Tibial artery (tissue), 4 donors: ENCODE results near the gene PON3.
A peak's percentile ranks its signal among the peaks of the same experiment; 100 is the strongest.

ENCODE experiments used
- DNase-seq, 2 donors: peaks; one replicate each; pipeline ENCODE4 v3.0.0-alpha.2; 2019
- H3K27ac ChIP-seq, 2 donors: fragments of 200-600 bp; sonication (generic) in 1 of 2; 1 replicate in 1 of 2; 2 replicates in 1 of 2; pipeline ENCODE4 v1.5.1; 2018 to 2019; ENCODE audit warnings: mild to moderate bottlenecking in 1 of 2
- H3K27me3 ChIP-seq, 2 donors: fragments of 200-600 bp; sonication (generic) in 1 of 2; one replicate each; pipeline versions ENCODE4 v1.5.1 to v1.6.0; 2016 to 2019
- H3K36me3 ChIP-seq, 3 donors: fragments of 200-600 bp; sonication (generic) in 2 of 3; one replicate each; pipeline ENCODE4 v1.5.1; 2016 to 2019; ENCODE audit warnings: mild to moderate bottlenecking in 2 of 3
- H3K4me1 ChIP-seq, 4 donors: fragments of 200-600 bp; sonication (generic) in 2 of 4; 1 replicate in 3 of 4; 2 replicates in 1 of 4; pipeline ENCODE4 v1.5.1; 2016 to 2019
- H3K4me3 ChIP-seq, 2 donors: fragments of 200-600 bp; sonication (generic) in 1 of 2; 1 replicate in 1 of 2; 2 replicates in 1 of 2; pipeline ENCODE4 v1.5.1; 2018 to 2019; ENCODE audit warnings: mild to moderate bottlenecking in 2 of 2
- H3K9me3 ChIP-seq, 3 donors: fragments of 200-600 bp; sonication (generic) in 1 of 3; one replicate each; pipeline ENCODE4 v1.5.1; 2016 to 2019
- intact Hi-C: fragments of 100-400 bp; cut with DNase I; formaldehyde crosslinking; loops from one replicate; pipeline ENCODE4 v1.15.0; 2023; ENCODE audit warnings: low total_unique reads
- TF ChIP-seq, protein P1 (sequence below), 2 experiments: fragments of 200-600 bp in 1 of 2; fragments of 450-650 bp in 1 of 2; IDR thresholded peaks; one replicate each; pipeline ENCODE4 v1.5.1; 2017 to 2019; ENCODE audit warnings: antibody characterized with exemption in 2 of 2, mild to moderate bottlenecking in 1 of 2, moderate library complexity in 1 of 2

Gene PON3

GRCh38 chr7:95338832-95339231 lies 57.3 kb downstream of the PON3 start:
- Histone ChIP-seq H3K27me3 (no peaks in the 10 kb centered on the region), H3K36me3 (no peaks in the 10 kb centered on the region), H3K9me3 (no peaks in the 10 kb centered on the region), H3K4me1 (no peaks in the 10 kb centered on the region), H3K27ac (no peak overlapping the region), H3K4me3 (no peak overlapping the region)
- DNase-seq: no peak
- intact Hi-C loops: no loop called here
- TF ChIP-seq, protein P1, sequence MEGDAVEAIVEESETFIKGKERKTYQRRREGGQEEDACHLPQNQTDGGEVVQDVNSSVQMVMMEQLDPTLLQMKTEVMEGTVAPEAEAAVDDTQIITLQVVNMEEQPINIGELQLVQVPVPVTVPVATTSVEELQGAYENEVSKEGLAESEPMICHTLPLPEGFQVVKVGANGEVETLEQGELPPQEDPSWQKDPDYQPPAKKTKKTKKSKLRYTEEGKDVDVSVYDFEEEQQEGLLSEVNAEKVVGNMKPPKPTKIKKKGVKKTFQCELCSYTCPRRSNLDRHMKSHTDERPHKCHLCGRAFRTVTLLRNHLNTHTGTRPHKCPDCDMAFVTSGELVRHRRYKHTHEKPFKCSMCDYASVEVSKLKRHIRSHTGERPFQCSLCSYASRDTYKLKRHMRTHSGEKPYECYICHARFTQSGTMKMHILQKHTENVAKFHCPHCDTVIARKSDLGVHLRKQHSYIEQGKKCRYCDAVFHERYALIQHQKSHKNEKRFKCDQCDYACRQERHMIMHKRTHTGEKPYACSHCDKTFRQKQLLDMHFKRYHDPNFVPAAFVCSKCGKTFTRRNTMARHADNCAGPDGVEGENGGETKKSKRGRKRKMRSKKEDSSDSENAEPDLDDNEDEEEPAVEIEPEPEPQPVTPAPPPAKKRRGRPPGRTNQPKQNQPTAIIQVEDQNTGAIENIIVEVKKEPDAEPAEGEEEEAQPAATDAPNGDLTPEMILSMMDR (IDR thresholded peaks at IDR 0.05): no peak

DNA sequence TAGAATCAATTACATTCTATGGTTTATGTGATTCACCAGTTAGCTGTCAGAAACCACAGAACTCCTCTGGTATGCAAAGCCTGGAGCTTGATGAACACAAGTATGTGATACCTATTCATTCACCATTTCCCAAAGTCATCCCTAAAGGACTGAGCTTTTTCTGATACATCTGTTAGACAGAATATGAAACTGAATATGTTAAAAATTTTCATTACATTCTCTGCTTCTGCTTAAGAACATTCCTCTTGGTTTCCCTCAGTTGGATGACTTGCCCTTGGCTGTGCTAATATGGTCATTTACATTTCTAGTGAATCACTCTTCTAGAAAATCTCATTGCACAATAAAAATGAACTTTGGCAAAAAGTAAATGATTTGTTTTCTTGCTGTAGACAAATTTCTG lies 61.1 kb downstream of the PON3 start:
- TF ChIP-seq, protein P1 (IDR thresholded peaks at IDR 0.05): no peak
- no peaks in the 10 kb centered on the region for H3K36me3 ChIP-seq
- intact Hi-C loops: no loop called here

GRCh38 chr7:95334447-95334846 lies 61.7 kb downstream of the PON3 start:
- Histone ChIP-seq H3K27me3 (no peaks in the 10 kb centered on the region), H3K4me3 (no peak overlapping the region), H3K36me3 (no peaks in the 10 kb centered on the region), H3K9me3 (no peaks in the 10 kb centered on the region), H3K4me1 (peaks cover 0 to 2% (median 0%) of the 10 kb centered on the region in 4 donors), H3K27ac (no peak overlapping the region)
- TF ChIP-seq, protein P1 (IDR thresholded peaks at IDR 0.05): no peak
- intact Hi-C loops: no loop called here
- DNase-seq: no peak

More for the DNA sequence above, 61.1 kb downstream of the PON3 start:
- DNase-seq: no peak
- Histone ChIP-seq H3K27ac (no peak overlapping the region), H3K27me3 (no peaks in the 10 kb centered on the region), H3K4me3 (no peak overlapping the region), H3K9me3 (no peaks in the 10 kb centered on the region), H3K4me1 (peaks cover 0 to 2% (median 0%) of the 10 kb centered on the region in 4 donors)

GRCh38 chr7:95330961-95331337 lies 65.2 kb downstream of the PON3 start:
- Histone ChIP-seq H3K4me3 (peak overlapping the region; percentile 30 to 38), H3K27me3 (no peaks in the 10 kb centered on the region), H3K9me3 (no peaks in the 10 kb centered on the region), H3K36me3 (no peaks in the 10 kb centered on the region), H3K27ac (no peak overlapping the region), H3K4me1 (peaks cover 0 to 2% (median 0%) of the 10 kb centered on the region in 4 donors)
- no peak for DNase-seq
- intact Hi-C loops: no loop called here
- TF ChIP-seq, protein P1 (IDR thresholded peaks at IDR 0.05): no peak

DNA sequence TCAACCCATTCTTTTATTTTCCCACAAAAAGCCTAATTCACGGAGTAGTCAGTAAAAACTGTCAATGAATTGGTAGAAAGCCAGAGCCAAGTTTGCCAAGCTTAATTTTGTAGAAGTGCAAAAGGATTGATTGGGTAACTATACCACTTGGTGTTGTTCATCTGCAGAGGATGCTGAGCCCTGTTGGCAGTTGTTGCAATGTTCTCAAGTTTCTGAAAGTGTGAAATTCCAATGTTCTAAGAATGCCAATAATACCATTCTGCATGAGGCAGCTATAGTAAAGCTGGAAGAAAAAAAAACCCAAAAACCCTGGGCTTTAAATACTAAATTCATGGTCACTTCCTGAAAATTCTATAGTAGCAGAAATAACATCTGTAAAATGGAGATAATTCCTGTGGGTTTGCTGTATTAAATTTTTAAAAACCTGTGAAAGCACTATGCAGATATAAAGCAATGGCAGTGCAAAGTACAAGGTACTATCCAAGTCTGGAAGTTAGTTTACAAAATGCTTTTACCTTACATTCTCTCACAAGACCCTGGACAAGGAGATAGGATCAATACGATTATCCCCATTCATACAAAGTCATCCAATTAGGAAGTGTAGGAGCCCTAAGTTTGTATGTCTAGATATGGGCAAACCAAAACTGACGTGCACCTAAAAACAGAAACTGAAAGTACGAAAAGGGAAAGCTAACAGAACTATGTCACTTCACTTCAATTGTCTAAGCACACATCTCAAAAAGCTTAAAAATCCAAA lies 65.8 kb downstream of the PON3 start:
- H3K27ac ChIP-seq: no peak overlapping the region
- H3K27me3 ChIP-seq: no peaks in the 10 kb centered on the region
- no peak for DNase-seq
- TF ChIP-seq, protein P1 (IDR thresholded peaks at IDR 0.05): no peak
- intact Hi-C loops: no loop called here
- no peaks in the 10 kb centered on the region for H3K36me3 ChIP-seq
- peak overlapping the region; percentile 30 to 38 for H3K4me3 ChIP-seq
- H3K9me3 ChIP-seq: no peaks in the 10 kb centered on the region
- H3K4me1 ChIP-seq: peaks cover 0 to 2% (median 0%) of the 10 kb centered on the region in 4 donors
